Natural killer cell (primary cell): ENCODE results near the gene EREG. TPM values are rescaled to one million over a fixed set of nuclear protein-coding genes. Genes with fewer than 3 reads are reported as not detected.

Experiments used
- ATAC-seq, 3 donors: fragments of 150-1000 bp in 2 of 3; fragments of 200-7000 bp in 1 of 3; cut with Tn5 transposase; 1 replicate in 1 of 3; 2 replicates in 2 of 3; pipeline ENCODE4 v1.10.0; 2021; ENCODE audit warnings: mild to moderate bottlenecking in 2 of 3, moderate library complexity in 2 of 3
- DNase-seq, 2 donors: peaks; one replicate each; pipeline versions ENCODE4 v3.0.0 to v3.0.0-alpha.2; 2013 to 2021; ENCODE audit warnings: mixed read lengths in 1 of 2
- H3K27ac ChIP-seq: one replicate; pipeline ENCODE4 v1.5.1; 2013; ENCODE audit warnings: mild to moderate bottlenecking, low read length
- H3K27me3 ChIP-seq: one replicate; pipeline ENCODE4 v1.6.1; 2013; ENCODE audit warnings: low read length; ENCODE audit not compliant: control insufficient read depth, insufficient read depth
- H3K36me3 ChIP-seq: one replicate; pipeline ENCODE4 v1.6.1; 2013; ENCODE audit warnings: low read length; ENCODE audit not compliant: control insufficient read depth, insufficient read depth
- H3K4me1 ChIP-seq: one replicate; pipeline ENCODE4 v1.6.1; 2013; ENCODE audit warnings: low read length; ENCODE audit not compliant: control insufficient read depth, insufficient read depth
- H3K4me3 ChIP-seq: one replicate; pipeline ENCODE4 v1.5.1; 2013; ENCODE audit warnings: low read length
- H3K9me3 ChIP-seq: one replicate; pipeline ENCODE4 v1.6.1; 2013; ENCODE audit warnings: low read length; ENCODE audit not compliant: control insufficient read depth, insufficient read depth
- H3K27ac Mint-ChIP-seq, 2 donors: one replicate each; pipeline ENCODE4 v1.8.0; 2022; ENCODE audit warnings: mild to moderate bottlenecking in 2 of 2, mixed read lengths in 2 of 2, moderate library complexity in 1 of 2
- H3K27me3 Mint-ChIP-seq, 2 donors: one replicate each; pipeline ENCODE4 v1.8.0; 2022; ENCODE audit warnings: low read depth in 2 of 2, mixed read lengths in 2 of 2
- H3K36me3 Mint-ChIP-seq: one replicate; pipeline ENCODE4 v1.8.0; 2022; ENCODE audit warnings: mixed read lengths
- H3K4me1 Mint-ChIP-seq, 2 donors: one replicate each; pipeline ENCODE4 v1.8.0; 2022; ENCODE audit warnings: mixed read lengths in 2 of 2
- H3K4me3 Mint-ChIP-seq: one replicate; pipeline ENCODE4 v1.8.0; 2022; ENCODE audit warnings: mild to moderate bottlenecking, moderate library complexity, mixed read lengths
- H3K9me3 Mint-ChIP-seq, 2 donors: one replicate each; pipeline ENCODE4 v1.8.0; 2022; ENCODE audit warnings: mixed read lengths in 2 of 2
- CTCF ChIP-seq: fragments of 200-600 bp; IDR thresholded peaks from one replicate; pipeline ENCODE4 v1.8.0; 2022; ENCODE audit warnings: antibody characterized with exemption
- whole genome bisulfite sequencing: methylation state at CpG from one replicate; pipeline ENCODE4 v1.1.7; 2013; ENCODE audit warnings: missing lambda C conversion rate; ENCODE audit not compliant: insufficient coverage; 5-methylcytosine and 5-hydroxymethylcytosine counted together
- intact Hi-C: fragments of 100-400 bp; cut with micrococcal nuclease; formaldehyde crosslinking; loops from one replicate; pipeline ENCODE4 v1.14.2; 2022
- total RNA-seq, 4 donors: library from RNA; stranded (reverse); fragments of 120-200 nt in 1 of 4; gene quantifications; one replicate each; pipeline versions ENCODE4 v1.2.3 to v1.2.4, GENCODE V29; 2013 to 2022

Gene EREG
- total RNA-seq, 3 donors from 2014 or later (not counting 1 experiment from before 2014, with no cell fraction given): 2.3 to 23.3 (median 6.4) TPM

- no peak for DNase-seq
- H3K4me1 Mint-ChIP-seq: no peaks in the 10 kb centered on the region
- H3K27me3 Mint-ChIP-seq: peaks cover 5 to 12% of the 10 kb centered on the region in 2 donors
- H3K36me3 Mint-ChIP-seq: no peaks in the 10 kb centered on the region
- Histone ChIP-seq H3K4me3 (no peak overlapping the region), H3K27me3 (no peaks in the 10 kb centered on the region), H3K27ac (no peak overlapping the region), H3K9me3 (no peaks in the 10 kb centered on the region), H3K4me1 (no peaks in the 10 kb centered on the region), H3K36me3 (no peaks in the 10 kb centered on the region)
- intact Hi-C loops: no loop called here
- H3K4me3 Mint-ChIP-seq: no peak overlapping the region
- ATAC-seq: no peak
- no peaks in the 10 kb centered on the region for H3K9me3 Mint-ChIP-seq
- H3K27ac Mint-ChIP-seq: no peak overlapping the region
- TF ChIP-seq CTCF: no peak
These were observed 48.3 kb downstream of the EREG start for GRCh38 chr4:74413265-74413664.

GRCh38 chr4:74414149-74414809, 49.3 kb downstream of the EREG start:
- Mint-ChIP-seq H3K4me1 (no peaks in the 10 kb centered on the region), H3K9me3 (no peaks in the 10 kb centered on the region), H3K36me3 (no peaks in the 10 kb centered on the region), H3K27ac (no peak overlapping the region), H3K4me3 (no peak overlapping the region), H3K27me3 (peaks cover 9 to 21% of the 10 kb centered on the region in 2 donors)
- H3K27me3 ChIP-seq: no peaks in the 10 kb centered on the region
- H3K9me3 ChIP-seq: no peaks in the 10 kb centered on the region
- no peak overlapping the region for H3K4me3 ChIP-seq
- ATAC-seq (no peak), DNase-seq (no peak)
- H3K4me1 ChIP-seq: no peaks in the 10 kb centered on the region
- 77% methylated on average over 2 of the region's 5 CpGs for WGBS
- no peak overlapping the region for H3K27ac ChIP-seq
- no peaks in the 10 kb centered on the region for H3K36me3 ChIP-seq
- no peak for TF ChIP-seq CTCF
- intact Hi-C loops: no loop called here

GRCh38 chr4:74415602-74416300, 50.8 kb downstream of the EREG start:
- intact Hi-C loops: no loop called here
- ATAC-seq (no peak), DNase-seq (no peak)
- H3K4me3 Mint-ChIP-seq: no peak overlapping the region
- Histone ChIP-seq H3K36me3 (no peaks in the 10 kb centered on the region), H3K4me3 (no peak overlapping the region), H3K27me3 (no peaks in the 10 kb centered on the region), H3K9me3 (no peaks in the 10 kb centered on the region), H3K4me1 (no peaks in the 10 kb centered on the region), H3K27ac (no peak overlapping the region)
- no peaks in the 10 kb centered on the region for H3K4me1 Mint-ChIP-seq
- H3K9me3 Mint-ChIP-seq: no peaks in the 10 kb centered on the region
- no peaks in the 10 kb centered on the region for H3K36me3 Mint-ChIP-seq
- no peak for TF ChIP-seq CTCF
- no peak overlapping the region for H3K27ac Mint-ChIP-seq
- 87% methylated on average over 3 of the region's 3 CpGs for WGBS
- peaks cover 9 to 21% of the 10 kb centered on the region in 2 donors for H3K27me3 Mint-ChIP-seq
